ENCODE results near the gene RBM14.

Gene RBM14

GRCh38 chr11:66609721-66610617 lies 6.5 kb upstream of the RBM14 start:
- DNase-seq (ENCODE audit: low read depth): no peak
- in situ Hi-C loops (cut with HindIII; ENCODE audit: low sequenced_read_pairs): no loop called here
- TF ChIP-seq CTCF (IDR thresholded peaks at IDR 0.05; ENCODE audit: low read depth, low read length, missing control alignments): no peak
- no peak overlapping the region for H3K4me3 ChIP-seq (ENCODE audit: low read depth, low read length)

GRCh38 chr11:66612458-66612857 lies 4.0 kb upstream of the RBM14 start:
- TF ChIP-seq CTCF (IDR thresholded peaks at IDR 0.05; ENCODE audit: low read depth, low read length, missing control alignments): no peak
- in situ Hi-C loops (cut with HindIII; ENCODE audit: low sequenced_read_pairs): no loop called here
- H3K4me3 ChIP-seq (ENCODE audit: low read depth, low read length): no peak overlapping the region
- DNase-seq (ENCODE audit: low read depth): no peak

- no peak for TF ChIP-seq CTCF (IDR thresholded peaks at IDR 0.05; ENCODE audit: low read depth, low read length, missing control alignments)
- in situ Hi-C loops (cut with HindIII; ENCODE audit: low sequenced_read_pairs): no loop called here
- no peak overlapping the region for H3K4me3 ChIP-seq (ENCODE audit: low read depth, low read length)
- no peak for DNase-seq (ENCODE audit: low read depth)
Measured at GRCh38 chr11:66614073-66614472, 2.4 kb upstream of the RBM14 start.

- in situ Hi-C loops (cut with HindIII; ENCODE audit: low sequenced_read_pairs): no loop called here
- TF ChIP-seq CTCF (IDR thresholded peaks at IDR 0.05; ENCODE audit: low read depth, low read length, missing control alignments): no peak
- peak overlapping the region; percentile 95 for H3K4me3 ChIP-seq (ENCODE audit: low read depth, low read length)
- no peak for DNase-seq (ENCODE audit: low read depth)
Measured at GRCh38 chr11:66617155-66617834, 865 bp downstream of the RBM14 start.

GRCh38 chr11:66619080-66619554 lies 2.7 kb downstream of the RBM14 start:
- H3K4me3 ChIP-seq (ENCODE audit: low read depth, low read length): peak overlapping the region; percentile 95
- in situ Hi-C loops (cut with HindIII; ENCODE audit: low sequenced_read_pairs): no loop called here
- DNase-seq (ENCODE audit: low read depth): no peak

More at GRCh38 chr11:66619080-66619554, 2.7 kb downstream of the RBM14 start:
- TF ChIP-seq CTCF (IDR thresholded peaks at IDR 0.05; ENCODE audit: low read depth, low read length, missing control alignments): no peak
